Peyer's patch (tissue), 4 donors: ENCODE results near the gene SUN2.

Experiments
- POLR2A ChIP-seq, 2 donors: fragments of 450-650 bp; IDR thresholded peaks; one replicate each; pipeline ENCODE4 v1.5.1; 2017; ENCODE audit warnings: antibody characterized with exemption in 2 of 2, mild to moderate bottlenecking in 2 of 2, moderate library complexity in 2 of 2
- TF ChIP-seq, protein P1 (sequence below), 6 experiments: fragments of 450-650 bp in 4 of 6; fragments of 200-600 bp in 2 of 6; sonication (generic) in 1 of 6; IDR thresholded peaks; one replicate each; pipeline ENCODE4 v1.5.1; 2017 to 2019; ENCODE audit warnings: antibody characterized with exemption in 6 of 6, mild to moderate bottlenecking in 3 of 6, moderate library complexity in 1 of 6

- TF ChIP-seq, protein P1, sequence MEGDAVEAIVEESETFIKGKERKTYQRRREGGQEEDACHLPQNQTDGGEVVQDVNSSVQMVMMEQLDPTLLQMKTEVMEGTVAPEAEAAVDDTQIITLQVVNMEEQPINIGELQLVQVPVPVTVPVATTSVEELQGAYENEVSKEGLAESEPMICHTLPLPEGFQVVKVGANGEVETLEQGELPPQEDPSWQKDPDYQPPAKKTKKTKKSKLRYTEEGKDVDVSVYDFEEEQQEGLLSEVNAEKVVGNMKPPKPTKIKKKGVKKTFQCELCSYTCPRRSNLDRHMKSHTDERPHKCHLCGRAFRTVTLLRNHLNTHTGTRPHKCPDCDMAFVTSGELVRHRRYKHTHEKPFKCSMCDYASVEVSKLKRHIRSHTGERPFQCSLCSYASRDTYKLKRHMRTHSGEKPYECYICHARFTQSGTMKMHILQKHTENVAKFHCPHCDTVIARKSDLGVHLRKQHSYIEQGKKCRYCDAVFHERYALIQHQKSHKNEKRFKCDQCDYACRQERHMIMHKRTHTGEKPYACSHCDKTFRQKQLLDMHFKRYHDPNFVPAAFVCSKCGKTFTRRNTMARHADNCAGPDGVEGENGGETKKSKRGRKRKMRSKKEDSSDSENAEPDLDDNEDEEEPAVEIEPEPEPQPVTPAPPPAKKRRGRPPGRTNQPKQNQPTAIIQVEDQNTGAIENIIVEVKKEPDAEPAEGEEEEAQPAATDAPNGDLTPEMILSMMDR (IDR thresholded peaks at IDR 0.05), result no peak
- peak; percentile 51 to 93 for TF ChIP-seq POLR2A (IDR thresholded peaks at IDR 0.05)
Measured at GRCh38 chr22:38694049-38694448, 61.7 kb downstream of the SUN2 start.
